DND-41 (cell line): ENCODE results near the gene SURF2.

ENCODE experiments used
- ATAC-seq: fragments of 200-7000 bp; cut with Tn5 transposase; 3 replicates; pipeline ENCODE4 v1.9.1; 2021; ENCODE audit warnings: low read depth; ENCODE audit not compliant: insufficient read depth
- DNase-seq: peaks from one replicate; pipeline ENCODE4 v3.0.0-alpha.2; 2020
- H2AFZ ChIP-seq: 2 replicates; pipeline ENCODE4 v1.6.0; 2012; ENCODE audit warnings: low read depth, low read length
- H3K27ac ChIP-seq: 2 replicates; pipeline ENCODE4 v1.5.1; 2012; ENCODE audit warnings: low read length, inconsistent platforms
- H3K27me3 ChIP-seq: fragments of 200-600 bp; sonication (generic); 2 replicates; pipeline ENCODE4 v1.6.0; 2012; ENCODE audit warnings: low read length, mild to moderate bottlenecking, inconsistent platforms; ENCODE audit not compliant: insufficient read depth, poor library complexity
- H3K36me3 ChIP-seq: 2 replicates; pipeline ENCODE4 v1.5.1; 2012; ENCODE audit warnings: low read length, inconsistent platforms; ENCODE audit not compliant: insufficient read depth
- H3K4me1 ChIP-seq: 2 replicates; pipeline ENCODE4 v1.5.1; 2012; ENCODE audit warnings: mild to moderate bottlenecking, low read length; ENCODE audit not compliant: insufficient read depth
- H3K4me2 ChIP-seq: 2 replicates; pipeline ENCODE4 v1.6.0; 2012; ENCODE audit warnings: mild to moderate bottlenecking, moderate library complexity, low read length, inconsistent platforms; ENCODE audit not compliant: insufficient read depth
- H3K4me3 ChIP-seq, 2 experiments: fragments of 200-600 bp in 1 of 2; shearing (Covaris generic) in 1 of 2; 2 replicates each; pipeline ENCODE4 v1.5.1; 2012 to 2016; ENCODE audit warnings: inconsistent platforms in 2 of 2, low read length in 2 of 2, mild to moderate bottlenecking in 2 of 2, low read depth in 1 of 2, moderate library complexity in 1 of 2
- H3K79me2 ChIP-seq: 2 replicates; pipeline ENCODE4 v1.6.0; 2012; ENCODE audit warnings: low read length, inconsistent platforms; ENCODE audit not compliant: insufficient read depth
- H3K9ac ChIP-seq: 2 replicates; pipeline ENCODE4 v1.6.0; 2012; ENCODE audit warnings: low read depth, mild to moderate bottlenecking, inconsistent platforms, low read length, moderate library complexity
- H3K9me3 ChIP-seq: 2 replicates; pipeline ENCODE4 v1.5.1; 2012; ENCODE audit warnings: low read length, moderate library complexity, mild to moderate bottlenecking, inconsistent platforms; ENCODE audit not compliant: insufficient read depth, severe bottlenecking
- H4K20me1 ChIP-seq: 2 replicates; pipeline ENCODE4 v1.6.0; 2012; ENCODE audit warnings: low read length; ENCODE audit not compliant: insufficient read depth
- CTCF ChIP-seq: IDR thresholded peaks from 2 replicates; pipeline ENCODE4 v1.5.1; 2012; ENCODE audit warnings: borderline replicate concordance, low read length, moderate library complexity, mild to moderate bottlenecking; ENCODE audit not compliant: poor library complexity, severe bottlenecking; ENCODE audit errors: extremely low read depth
- EZH2 ChIP-seq: IDR thresholded peaks from 3 replicates; pipeline ENCODE4 v1.6.1; 2012; ENCODE audit warnings: borderline replicate concordance, low read depth, mild to moderate bottlenecking, moderate library complexity, low read length, inconsistent platforms; ENCODE audit not compliant: severe bottlenecking

SURF2 gene

GRCh38 chr9:133361507-133362092, 5.2 kb downstream of the SURF2 start:
- Histone ChIP-seq H3K4me1 (peaks cover 20% of the 10 kb centered on the region), H3K79me2 (peaks cover 31% of the 10 kb centered on the region), H3K9ac (no peak overlapping the region), H4K20me1 (peaks cover 25% of the 10 kb centered on the region), H3K36me3 (peaks cover 78% of the 10 kb centered on the region), H2AFZ (no peak overlapping the region), H3K27ac (no peak overlapping the region), H3K27me3 (no peaks in the 10 kb centered on the region), H3K4me2 (no peak overlapping the region), H3K9me3 (no peaks in the 10 kb centered on the region), H3K4me3 (no peak overlapping the region)
- TF ChIP-seq CTCF: no peak
- TF ChIP-seq EZH2: no peak
- ATAC-seq: no peak
- DNase-seq: no peak

GRCh38 chr9:133362359-133363044, 6.2 kb downstream of the SURF2 start:
- peaks cover 87% of the 10 kb centered on the region for H3K36me3 ChIP-seq

GRCh38 chr9:133366435-133366834, 10.1 kb downstream of the SURF2 start:
- ATAC-seq (no peak), DNase-seq (no peak)
- no peak overlapping the region for H3K9ac ChIP-seq
- H3K36me3 ChIP-seq: peaks cover 89% of the 10 kb centered on the region
- H3K4me1 ChIP-seq: peaks cover 2% of the 10 kb centered on the region
- TF ChIP-seq EZH2: no peak
- no peak for TF ChIP-seq CTCF
- H4K20me1 ChIP-seq: peaks cover 61% of the 10 kb centered on the region
- no peak overlapping the region for H3K4me2 ChIP-seq
- H3K27ac ChIP-seq: no peak overlapping the region
- H2AFZ ChIP-seq: no peak overlapping the region
- no peak overlapping the region for H3K4me3 ChIP-seq
- H3K79me2 ChIP-seq: peaks cover 61% of the 10 kb centered on the region
- H3K27me3 ChIP-seq: no peaks in the 10 kb centered on the region
- no peaks in the 10 kb centered on the region for H3K9me3 ChIP-seq

More at GRCh38 chr9:133362359-133363044, 6.2 kb downstream of the SURF2 start:
- no peak for TF ChIP-seq EZH2
- TF ChIP-seq CTCF: no peak
- no peaks in the 10 kb centered on the region for H3K9me3 ChIP-seq
- no peak overlapping the region for H2AFZ ChIP-seq
- peaks cover 32% of the 10 kb centered on the region for H3K79me2 ChIP-seq
- no peak overlapping the region for H3K27ac ChIP-seq
- peaks cover 34% of the 10 kb centered on the region for H4K20me1 ChIP-seq
- no peak overlapping the region for H3K9ac ChIP-seq
- no peaks in the 10 kb centered on the region for H3K27me3 ChIP-seq
- DNase-seq (no peak), ATAC-seq (no peak)
- peaks cover 13% of the 10 kb centered on the region for H3K4me1 ChIP-seq
- no peak overlapping the region for H3K4me3 ChIP-seq
- H3K4me2 ChIP-seq: no peak overlapping the region
